Calu3 (cell line): Measurements from ENCODE around the gene RAD23A. TPM values are rescaled to one million over a fixed set of nuclear protein-coding genes. Genes with fewer than 3 reads are reported as not detected.

Experiments used
- BruUV-seq: library from RNA; stranded (reverse); fragments of 400-500 nt; replicated peaks from 2 replicates; lab custom pipeline; 2021; lab: Mats Ljungman, UMichigan
- CTCF ChIA-PET: fragments of 300-600 bp; sonication (Branson Sonifier 250); formaldehyde crosslinking; loops from one replicate; lab custom pipeline; 2022; ENCODE audit warnings: antibody characterized with exemption; lab: Charles Lee
- DNase-seq: peaks from one replicate; pipeline ENCODE4 v3.0.0; 2022
- H3K27ac Mint-ChIP-seq: one replicate; pipeline ENCODE4 v1.8.0; 2022; ENCODE audit warnings: mixed read lengths; ENCODE audit not compliant: unreplicated experiment
- H3K27me3 Mint-ChIP-seq: one replicate; pipeline ENCODE4 v1.8.0; 2022; ENCODE audit warnings: mixed read lengths; ENCODE audit not compliant: unreplicated experiment
- H3K36me3 Mint-ChIP-seq: one replicate; pipeline ENCODE4 v1.8.0; 2022; ENCODE audit warnings: mild to moderate bottlenecking, moderate library complexity, mixed read lengths; ENCODE audit not compliant: insufficient read depth, unreplicated experiment
- H3K4me1 Mint-ChIP-seq: one replicate; pipeline ENCODE4 v1.8.0; 2022; ENCODE audit warnings: mild to moderate bottlenecking, low read depth, mixed read lengths; ENCODE audit not compliant: unreplicated experiment
- H3K4me3 Mint-ChIP-seq: one replicate; pipeline ENCODE4 v1.8.0; 2022; ENCODE audit warnings: mild to moderate bottlenecking, low read depth, moderate library complexity, mixed read lengths; ENCODE audit not compliant: unreplicated experiment
- H3K9me3 Mint-ChIP-seq: one replicate; pipeline ENCODE4 v1.8.0; 2022; ENCODE audit warnings: low read depth, mixed read lengths; ENCODE audit not compliant: unreplicated experiment
- CTCF ChIP-seq: fragments of 200-600 bp; IDR thresholded peaks from one replicate; pipeline ENCODE4 v1.8.0; 2022; ENCODE audit warnings: antibody characterized with exemption; ENCODE audit not compliant: unreplicated experiment
- intact Hi-C: fragments of 100-400 bp; cut with micrococcal nuclease; formaldehyde crosslinking; loops from one replicate; pipeline ENCODE4 v1.10.0; 2022; ENCODE audit not compliant: unreplicated experiment
- total RNA-seq: library from RNA; stranded (reverse); gene quantifications from 2 replicates; pipeline ENCODE4 v1.2.3, GENCODE V29; 2022

The RAD23A gene
- total RNA-seq, 1 experiment from 2014 or later: 110 TPM

GRCh38 chr19:12937093-12937926, 8.4 kb upstream of the RAD23A start:
- Mint-ChIP-seq H3K27ac (peak overlapping the region; percentile 99), H3K4me3 (peak overlapping the region; percentile 84), H3K9me3 (no peaks in the 10 kb centered on the region), H3K36me3 (peaks cover 70% of the 10 kb centered on the region), H3K27me3 (no peaks in the 10 kb centered on the region), H3K4me1 (peaks cover 15% of the 10 kb centered on the region)
- DNase-seq: no peak
- intact Hi-C loops: no loop called here
- TF ChIP-seq CTCF: no peak
- BruUV-seq: no TSS peak
- CTCF ChIA-PET: interaction anchor here (0.6 to 1.3 kb wide), 4 partner anchors 9 to 64 kb away, joined by 4 to 5 read pairs (median 4); partner anchors contain the start of gene GCDH

GRCh38 chr19:12937927-12938778, 7.5 kb upstream of the RAD23A start, which contains the start of gene CALR:
Gene CALR, plus strand, starts transcription at chr19:12938609. Its CDS starts 71 bp downstream, at chr19:12938680.
- Mint-ChIP-seq H3K27ac (peak within 1 kb of the TSS; percentile 99), H3K9me3 (no peaks in the 10 kb centered on the region), H3K36me3 (peaks cover 70% of the 10 kb centered on the region), H3K27me3 (no peaks in the 10 kb centered on the region), H3K4me1 (peaks cover 7% of the 10 kb centered on the region), H3K4me3 (peak within 1 kb of the TSS; percentile 84)
- DNase-seq: peak; percentile 96
- no TSS peak for BruUV-seq
- TF ChIP-seq CTCF: no peak
- intact Hi-C loops: no loop called here
- CTCF ChIA-PET: interaction anchor here (0.6 to 1.3 kb wide), 3 partner anchors 8 to 65 kb away, joined by 4 to 5 read pairs (median 4); partner anchors contain the start of gene GCDH

- CTCF ChIA-PET: no interaction called here
- H3K4me3 Mint-ChIP-seq: peak overlapping the region; percentile 84
- intact Hi-C loops: no loop called here
- peak; percentile 19 for DNase-seq
- H3K27me3 Mint-ChIP-seq: no peaks in the 10 kb centered on the region
- peaks cover 16% of the 10 kb centered on the region for H3K4me1 Mint-ChIP-seq
- BruUV-seq: TSS peak; percentile 72
- TF ChIP-seq CTCF: no peak
- H3K27ac Mint-ChIP-seq: peak overlapping the region; percentile 99
- peaks cover 70% of the 10 kb centered on the region for H3K36me3 Mint-ChIP-seq
- H3K9me3 Mint-ChIP-seq: no peaks in the 10 kb centered on the region
Measured at GRCh38 chr19:12938779-12939601, 6.7 kb upstream of the RAD23A start.
